Measurements from ENCODE around the gene WDR86.
A peak's percentile ranks its signal among the peaks of the same experiment; 100 is the strongest.

Gene WDR86

GRCh38 chr7:151412318-151412717 is 2.5 kb upstream of the WDR86 start:
- no peak overlapping the region for H3K27ac Mint-ChIP-seq
- no peaks in the 10 kb centered on the region for H3K9me3 Mint-ChIP-seq
- H3K36me3 Mint-ChIP-seq (ENCODE audit: low read depth): no peaks in the 10 kb centered on the region
- H3K4me1 Mint-ChIP-seq (ENCODE audit: low read depth): peaks cover 54% of the 10 kb centered on the region
- intact Hi-C loops (cut with micrococcal nuclease): no loop called here
- H3K27me3 Mint-ChIP-seq: peaks cover 61% of the 10 kb centered on the region
- H3K4me3 Mint-ChIP-seq: no peak overlapping the region

GRCh38 chr7:151411551-151411950 is 1.7 kb upstream of the WDR86 start:
- peaks cover 46% of the 10 kb centered on the region for H3K4me1 Mint-ChIP-seq (ENCODE audit: low read depth)
- H3K36me3 Mint-ChIP-seq (ENCODE audit: low read depth): no peaks in the 10 kb centered on the region
- intact Hi-C loops (cut with micrococcal nuclease): no loop called here
- H3K27ac Mint-ChIP-seq: no peak overlapping the region
- no peaks in the 10 kb centered on the region for H3K9me3 Mint-ChIP-seq
- no peak overlapping the region for H3K4me3 Mint-ChIP-seq
- H3K27me3 Mint-ChIP-seq: peaks cover 64% of the 10 kb centered on the region

GRCh38 chr7:151410405-151411390 is 860 bp upstream of the WDR86 start:
- H3K4me3 Mint-ChIP-seq: peak overlapping the region; percentile 48
- H3K27ac Mint-ChIP-seq: peak overlapping the region; percentile 23
- peaks cover 71% of the 10 kb centered on the region for H3K27me3 Mint-ChIP-seq
- no peaks in the 10 kb centered on the region for H3K9me3 Mint-ChIP-seq
- peaks cover 40% of the 10 kb centered on the region for H3K4me1 Mint-ChIP-seq (ENCODE audit: low read depth)
- no peaks in the 10 kb centered on the region for H3K36me3 Mint-ChIP-seq (ENCODE audit: low read depth)
- intact Hi-C loops (cut with micrococcal nuclease): no loop called here

- intact Hi-C loops (cut with micrococcal nuclease): no loop called here
- peak overlapping the region; percentile 2 for H3K4me3 Mint-ChIP-seq
- H3K27ac Mint-ChIP-seq: no peak overlapping the region
- H3K27me3 Mint-ChIP-seq: peaks cover 80% of the 10 kb centered on the region
- H3K9me3 Mint-ChIP-seq: no peaks in the 10 kb centered on the region
- H3K4me1 Mint-ChIP-seq (ENCODE audit: low read depth): peaks cover 52% of the 10 kb centered on the region
- no peaks in the 10 kb centered on the region for H3K36me3 Mint-ChIP-seq (ENCODE audit: low read depth)
These were observed 785 bp downstream of the WDR86 start for GRCh38 chr7:151408839-151409666.

- Mint-ChIP-seq H3K27me3 (peaks cover 76% of the 10 kb centered on the region), H3K4me3 (no peak overlapping the region), H3K9me3 (no peaks in the 10 kb centered on the region), H3K4me1 (ENCODE audit: low read depth) (peaks cover 56% of the 10 kb centered on the region), H3K36me3 (ENCODE audit: low read depth) (no peaks in the 10 kb centered on the region), H3K27ac (no peak overlapping the region)
- intact Hi-C loops (cut with micrococcal nuclease): no loop called here
These were observed 1.4 kb downstream of the WDR86 start for GRCh38 chr7:151408498-151408838.

GRCh38 chr7:151406886-151407583 is 2.8 kb downstream of the WDR86 start:
- H3K4me1 Mint-ChIP-seq (ENCODE audit: low read depth): peaks cover 65% of the 10 kb centered on the region
- H3K27ac Mint-ChIP-seq: no peak overlapping the region
- H3K27me3 Mint-ChIP-seq: peaks cover 71% of the 10 kb centered on the region
- H3K36me3 Mint-ChIP-seq (ENCODE audit: low read depth): no peaks in the 10 kb centered on the region
- intact Hi-C loops (cut with micrococcal nuclease): no loop called here
- no peaks in the 10 kb centered on the region for H3K9me3 Mint-ChIP-seq
- no peak overlapping the region for H3K4me3 Mint-ChIP-seq

- Mint-ChIP-seq H3K4me1 (ENCODE audit: low read depth) (peaks cover 58% of the 10 kb centered on the region), H3K27me3 (peaks cover 66% of the 10 kb centered on the region), H3K36me3 (ENCODE audit: low read depth) (no peaks in the 10 kb centered on the region), H3K27ac (no peak overlapping the region), H3K9me3 (no peaks in the 10 kb centered on the region), H3K4me3 (no peak overlapping the region)
- intact Hi-C loops (cut with micrococcal nuclease): no loop called here
These were observed 3.6 kb downstream of the WDR86 start for GRCh38 chr7:151406051-151406875.

GRCh38 chr7:151405588-151405987 is 4.2 kb downstream of the WDR86 start:
- H3K9me3 Mint-ChIP-seq: no peaks in the 10 kb centered on the region
- H3K27me3 Mint-ChIP-seq: peaks cover 64% of the 10 kb centered on the region
- intact Hi-C loops (cut with micrococcal nuclease): no loop called here
- H3K36me3 Mint-ChIP-seq (ENCODE audit: low read depth): no peaks in the 10 kb centered on the region
- no peak overlapping the region for H3K27ac Mint-ChIP-seq
- H3K4me1 Mint-ChIP-seq (ENCODE audit: low read depth): peaks cover 51% of the 10 kb centered on the region
- no peak overlapping the region for H3K4me3 Mint-ChIP-seq

GRCh38 chr7:151405056-151405455 is 4.8 kb downstream of the WDR86 start:
- Mint-ChIP-seq H3K27ac (no peak overlapping the region), H3K9me3 (no peaks in the 10 kb centered on the region), H3K4me3 (no peak overlapping the region), H3K27me3 (peaks cover 63% of the 10 kb centered on the region), H3K36me3 (ENCODE audit: low read depth) (no peaks in the 10 kb centered on the region), H3K4me1 (ENCODE audit: low read depth) (peaks cover 47% of the 10 kb centered on the region)
- intact Hi-C loops (cut with micrococcal nuclease): no loop called here

GRCh38 chr7:151404216-151405011 is 5.4 kb downstream of the WDR86 start:
- intact Hi-C loops (cut with micrococcal nuclease): no loop called here
- H3K4me3 Mint-ChIP-seq: no peak overlapping the region
- H3K27ac Mint-ChIP-seq: no peak overlapping the region
- peaks cover 62% of the 10 kb centered on the region for H3K27me3 Mint-ChIP-seq
- H3K9me3 Mint-ChIP-seq: no peaks in the 10 kb centered on the region
- no peaks in the 10 kb centered on the region for H3K36me3 Mint-ChIP-seq (ENCODE audit: low read depth)
- peaks cover 47% of the 10 kb centered on the region for H3K4me1 Mint-ChIP-seq (ENCODE audit: low read depth)

- H3K4me1 Mint-ChIP-seq (ENCODE audit: low read depth): peaks cover 42% of the 10 kb centered on the region
- no peaks in the 10 kb centered on the region for H3K9me3 Mint-ChIP-seq
- H3K27ac Mint-ChIP-seq: no peak overlapping the region
- intact Hi-C loops (cut with micrococcal nuclease): no loop called here
- H3K36me3 Mint-ChIP-seq (ENCODE audit: low read depth): no peaks in the 10 kb centered on the region
- peaks cover 56% of the 10 kb centered on the region for H3K27me3 Mint-ChIP-seq
- H3K4me3 Mint-ChIP-seq: no peak overlapping the region
These were observed 6.1 kb downstream of the WDR86 start for GRCh38 chr7:151403764-151404163.

GRCh38 chr7:151402029-151402835 is 7.6 kb downstream of the WDR86 start:
- peaks cover 42% of the 10 kb centered on the region for H3K27me3 Mint-ChIP-seq
- H3K4me3 Mint-ChIP-seq: no peak overlapping the region
- no peaks in the 10 kb centered on the region for H3K36me3 Mint-ChIP-seq (ENCODE audit: low read depth)
- intact Hi-C loops (cut with micrococcal nuclease): no loop called here
- peaks cover 12% of the 10 kb centered on the region for H3K9me3 Mint-ChIP-seq
- H3K27ac Mint-ChIP-seq: no peak overlapping the region
- H3K4me1 Mint-ChIP-seq (ENCODE audit: low read depth): peaks cover 44% of the 10 kb centered on the region

Data from dendritic cell treated with granulocyte-macrophage colony-stimulating factor and Interleukin-4, amounts not matched to agents 40 ng/mL and 50 ng/mL, for 4 days (primary cell).